Spleen (tissue), 11 donors: ENCODE data around the gene GRIK3. TPM values are rescaled to one million over a fixed set of nuclear protein-coding genes. Genes with fewer than 3 reads are reported as not detected.

ENCODE experiments used
- DNase-seq: peaks from one replicate; pipeline ENCODE4 v3.0.0-alpha.2; 2020
- H3K27ac ChIP-seq, 8 donors: fragments of 200-600 bp; sonication (generic) in 7 of 8; 1 replicate in 4 of 8; 2 replicates in 4 of 8; pipeline versions ENCODE4 v1.5.0 to v1.8.0; 2016 to 2021; ENCODE audit warnings: inconsistent platforms in 4 of 8, mild to moderate bottlenecking in 4 of 8, moderate library complexity in 1 of 8
- H3K27me3 ChIP-seq, 7 donors: fragments of 200-600 bp; sonication (generic) in 6 of 7; replicated peaks in 1 of 7; 1 replicate in 4 of 7; 2 replicates in 3 of 7; pipeline versions ENCODE4 v1.5.0 to v1.8.0; 2016 to 2021; ENCODE audit warnings: inconsistent platforms in 3 of 7, mild to moderate bottlenecking in 1 of 7
- H3K36me3 ChIP-seq, 6 donors: fragments of 200-600 bp; sonication (generic) in 5 of 6; 1 replicate in 4 of 6; 2 replicates in 2 of 6; pipeline versions ENCODE4 v1.5.0 to v1.8.0; 2016 to 2021; ENCODE audit warnings: inconsistent platforms in 2 of 6
- H3K4me1 ChIP-seq, 6 donors: fragments of 200-600 bp; sonication (generic) in 5 of 6; 1 replicate in 3 of 6; 2 replicates in 3 of 6; pipeline versions ENCODE4 v1.5.0 to v1.8.0; 2016 to 2021; ENCODE audit warnings: inconsistent platforms in 3 of 6
- H3K4me3 ChIP-seq, 8 donors: fragments of 200-600 bp; sonication (generic) in 7 of 8; 1 replicate in 4 of 8; 2 replicates in 4 of 8; pipeline versions ENCODE4 v1.5.0 to v1.8.0; 2016 to 2021; ENCODE audit warnings: inconsistent platforms in 4 of 8, mild to moderate bottlenecking in 4 of 8, moderate library complexity in 2 of 8
- H3K9me3 ChIP-seq, 8 donors: fragments of 200-600 bp; sonication (generic) in 7 of 8; 1 replicate in 4 of 8; 2 replicates in 4 of 8; pipeline versions ENCODE4 v1.5.0 to v1.8.0; 2016 to 2021; ENCODE audit warnings: inconsistent platforms in 4 of 8
- POLR2A ChIP-seq, 3 donors: fragments of 450-650 bp; IDR thresholded peaks; one replicate each; pipeline ENCODE4 v1.5.1; 2017; ENCODE audit warnings: antibody characterized with exemption in 3 of 3, mild to moderate bottlenecking in 1 of 3
- POLR2AphosphoS5 ChIP-seq, 3 donors: sonication (generic); formaldehyde crosslinking; IDR thresholded peaks; one replicate each; pipeline ENCODE4 v1.5.1; 2017; ENCODE audit warnings: antibody characterized with exemption in 3 of 3
- WGBS, 5 donors: extraction: QIAGEN DNeasy Blood & Tissue Kit in 3 of 5; methylation state at CpG; one replicate each; pipeline versions ENCODE4 v1.1.5 to v1.1.7; 2013 to 2018; 5-methylcytosine and 5-hydroxymethylcytosine counted together
- intact Hi-C: fragments of 100-400 bp; cut with DNase I; formaldehyde crosslinking; loops from one replicate; pipeline ENCODE4 v1.15.0; 2023; ENCODE audit warnings: low total_unique reads
- polyA plus RNA-seq, 3 donors: library from polyadenylated mRNA; stranded (reverse); fragments of 200-250 nt; gene quantifications; one replicate each; pipeline ENCODE4 v1.2.1, GENCODE V29; 2013
- total RNA-seq, 7 donors: library from RNA; depleted of rRNA in 3 of 7; stranded (reverse); fragments of >200 nt in 3 of 7; fragmentation: NEBNext Ultra II Directional in 4 of 7; extraction: Animal tissue kit (Norgen Biotek cat#: 25700) in 4 of 7; gene quantifications; one replicate each; pipeline versions ENCODE4 v1.1.0 to v1.2.1, GENCODE V29; 2016 to 2021
- TF ChIP-seq, protein P1 (sequence below), 11 experiments: fragments of 200-600 bp in 7 of 11; fragments of 450-650 bp in 4 of 11; sonication (generic) in 4 of 11; IDR thresholded peaks in 8 of 11; conservative IDR thresholded peaks in 3 of 11; 1 replicate in 7 of 11; 2 replicates in 4 of 11; pipeline versions ENCODE4 v1.4.0 to v1.8.0; 2016 to 2021; ENCODE audit warnings: antibody characterized with exemption in 11 of 11, inconsistent platforms in 4 of 11, mild to moderate bottlenecking in 1 of 11
- donor health status: healthy with polysubstance abuse.
- donor health status: DM: no; HTN: no; CAD: no; lungs with moderate emphysema.
- donor health status: DM: no; HTN: no; CAD: no.
- donor health status: Bipolar disorder and iron deficiency.
- donor health status: healthy.
- donor health status: DM: no; HTN: no; CAD: no.
- donor health status: DM: yes; HTN: yes; CAD: no.

GRIK3 gene
- total and polyA plus RNA-seq, 10 donors = 0.09 to 0.74 (median 0.19) TPM

- DNase-seq = peak; percentile 14
- H3K4me3 ChIP-seq = no peak overlapping the region
- no peaks in the 10 kb centered on the region for H3K36me3 ChIP-seq
- intact Hi-C loops = no loop called here
- H3K9me3 ChIP-seq = no peaks in the 10 kb centered on the region
- H3K27me3 ChIP-seq = peaks cover 0 to 73% (median 6%) of the 10 kb centered on the region in 7 donors
- H3K4me1 ChIP-seq = no peaks in the 10 kb centered on the region
- TF ChIP-seq, protein P1, sequence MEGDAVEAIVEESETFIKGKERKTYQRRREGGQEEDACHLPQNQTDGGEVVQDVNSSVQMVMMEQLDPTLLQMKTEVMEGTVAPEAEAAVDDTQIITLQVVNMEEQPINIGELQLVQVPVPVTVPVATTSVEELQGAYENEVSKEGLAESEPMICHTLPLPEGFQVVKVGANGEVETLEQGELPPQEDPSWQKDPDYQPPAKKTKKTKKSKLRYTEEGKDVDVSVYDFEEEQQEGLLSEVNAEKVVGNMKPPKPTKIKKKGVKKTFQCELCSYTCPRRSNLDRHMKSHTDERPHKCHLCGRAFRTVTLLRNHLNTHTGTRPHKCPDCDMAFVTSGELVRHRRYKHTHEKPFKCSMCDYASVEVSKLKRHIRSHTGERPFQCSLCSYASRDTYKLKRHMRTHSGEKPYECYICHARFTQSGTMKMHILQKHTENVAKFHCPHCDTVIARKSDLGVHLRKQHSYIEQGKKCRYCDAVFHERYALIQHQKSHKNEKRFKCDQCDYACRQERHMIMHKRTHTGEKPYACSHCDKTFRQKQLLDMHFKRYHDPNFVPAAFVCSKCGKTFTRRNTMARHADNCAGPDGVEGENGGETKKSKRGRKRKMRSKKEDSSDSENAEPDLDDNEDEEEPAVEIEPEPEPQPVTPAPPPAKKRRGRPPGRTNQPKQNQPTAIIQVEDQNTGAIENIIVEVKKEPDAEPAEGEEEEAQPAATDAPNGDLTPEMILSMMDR (IDR thresholded peaks at IDR 0.05 in 8 of 11, conservative IDR thresholded peaks at IDR 0.05 in 3 of 11) = no peak
- no peak for TF ChIP-seq POLR2A (IDR thresholded peaks at IDR 0.05)
- H3K27ac ChIP-seq = no peak overlapping the region
- 73 to 92% (median 81%) methylated on average over 2 of the region's 2 CpGs for WGBS, 5 donors
These were observed 194.8 kb downstream of the GRIK3 start for GRCh38 chr1:36839485-36839884.

- Histone ChIP-seq H3K36me3 (no peaks in the 10 kb centered on the region), H3K4me3 (no peak overlapping the region), H3K27ac (no peak overlapping the region), H3K9me3 (no peaks in the 10 kb centered on the region), H3K4me1 (no peaks in the 10 kb centered on the region), H3K27me3 (peaks cover 0 to 69% (median 6%) of the 10 kb centered on the region in 7 donors)
- intact Hi-C loops = no loop called here
- DNase-seq = peak; percentile 25
- 54 to 66% (median 60%) methylated on average over 7 to 8 of the region's 8 CpGs for WGBS, 5 donors
- TF ChIP-seq, protein P1 (IDR thresholded peaks at IDR 0.05 in 8 of 11, conservative IDR thresholded peaks at IDR 0.05 in 3 of 11) = no peak
- TF ChIP-seq POLR2A (IDR thresholded peaks at IDR 0.05) (no peak), POLR2AphosphoS5 (IDR thresholded peaks at IDR 0.05) (no peak)
These were observed 195.4 kb downstream of the GRIK3 start for GRCh38 chr1:36838888-36839287.

- TF ChIP-seq POLR2A (IDR thresholded peaks at IDR 0.05) = no peak
- TF ChIP-seq, protein P1 (IDR thresholded peaks at IDR 0.05 in 8 of 11, conservative IDR thresholded peaks at IDR 0.05 in 3 of 11) = no peak
- no peak for TF ChIP-seq POLR2AphosphoS5 (IDR thresholded peaks at IDR 0.05)
- H3K4me1 ChIP-seq = no peaks in the 10 kb centered on the region
- peak; percentile 51 for DNase-seq
- no peaks in the 10 kb centered on the region for H3K36me3 ChIP-seq
- no peak overlapping the region for H3K4me3 ChIP-seq
- 40 to 61% (median 52%) methylated on average over 3 of the region's 3 CpGs for WGBS, 5 donors
- H3K27me3 ChIP-seq = peaks cover 0 to 79% (median 6%) of the 10 kb centered on the region in 7 donors
- H3K27ac ChIP-seq = no peak overlapping the region
- H3K9me3 ChIP-seq = no peaks in the 10 kb centered on the region
- intact Hi-C loops = no loop called here
These were observed 197.4 kb downstream of the GRIK3 start for GRCh38 chr1:36836916-36837315.

- 64 to 70% (median 68%) methylated on average over 10 to 11 of the region's 11 CpGs for WGBS, 5 donors
- no peaks in the 10 kb centered on the region for H3K4me1 ChIP-seq
- intact Hi-C loops = no loop called here
- no peak overlapping the region for H3K4me3 ChIP-seq
- H3K36me3 ChIP-seq = no peaks in the 10 kb centered on the region
- no peak for TF ChIP-seq POLR2AphosphoS5 (IDR thresholded peaks at IDR 0.05)
- peaks cover 0 to 77% (median 6%) of the 10 kb centered on the region in 7 donors for H3K27me3 ChIP-seq
- H3K9me3 ChIP-seq = no peaks in the 10 kb centered on the region
- no peak overlapping the region for H3K27ac ChIP-seq
- peak; percentile 27 for DNase-seq
These were observed 198.0 kb downstream of the GRIK3 start for GRCh38 chr1:36836196-36836883.
